ENCODE data around the gene WDFY1. TPM values are rescaled to one million over a fixed set of nuclear protein-coding genes. Genes with fewer than 3 reads are reported as not detected.

Gene WDFY1
- polyA plus RNA-seq, 3 donors = 31.7 to 59.8 (median 40.7) TPM

GRCh38 chr2:223855426-223855825 is 89.7 kb downstream of the WDFY1 start:
- H3K9ac ChIP-seq (ENCODE audit: insufficient read depth, low read length, poor library complexity, severe bottlenecking) = no peak overlapping the region
- H3K4me2 ChIP-seq (replicated peaks; ENCODE audit: extremely low read depth, low read length, poor library complexity, severe bottlenecking) = no peak overlapping the region
- Mint-ChIP-seq H3K4me3 (no peak overlapping the region), H3K27me3 (ENCODE audit: low read depth in 3 of 3) (peaks cover 0 to 1% (median 0%) of the 10 kb centered on the region in 3 donors), H3K4me1 (peaks cover 7% of the 10 kb centered on the region), H3K27ac (peak overlapping the region in 2 of 7 donors; percentile 31 to 37), H3K9me3 (peaks cover under 1 to 11% (median 8%) of the 10 kb centered on the region in 7 donors), H3K36me3 (peaks cover 46 to 53% of the 10 kb centered on the region in 2 donors)
- no peaks in the 10 kb centered on the region for H3K79me2 ChIP-seq (ENCODE audit: insufficient read depth, low read length)
- no CpG with 5 or more reads among the region's 5 CpGs for WGBS (ENCODE audit: insufficient coverage)
- H4K20me1 ChIP-seq (ENCODE audit: insufficient read depth, low read length) = no peaks in the 10 kb centered on the region
- no peak for DNase-seq
- H3K4me3 ChIP-seq (replicated peaks in 1 of 3; ENCODE audit: low read depth in 2 of 3, low read length in 3 of 3) = no peak overlapping the region
- no peak overlapping the region for H2AFZ ChIP-seq (ENCODE audit: insufficient read depth, low read depth, low read length, poor library complexity, severe bottlenecking)
- H3K27me3 ChIP-seq (ENCODE audit: control insufficient read depth in 2 of 2, insufficient read depth in 2 of 2, low read length in 2 of 2) = no peaks in the 10 kb centered on the region
- intact Hi-C loops (cut with micrococcal nuclease) = no loop called here
- no peaks in the 10 kb centered on the region for H3K4me1 ChIP-seq (ENCODE audit: control insufficient read depth in 1 of 2, insufficient read depth in 2 of 2, low read length in 2 of 2)
- TF ChIP-seq CTCF (IDR thresholded peaks at IDR 0.05) = no peak
- H3K27ac ChIP-seq (ENCODE audit: low read depth in 1 of 2, low read length in 2 of 2) = no peak overlapping the region
- peaks cover 0 to 3% of the 10 kb centered on the region in 2 donors for H3K9me3 ChIP-seq (replicated peaks in 1 of 2; ENCODE audit: control insufficient read depth in 1 of 2, insufficient read depth in 1 of 2, low read length in 2 of 2)
- peaks cover 21 to 59% of the 10 kb centered on the region in 2 donors for H3K36me3 ChIP-seq (replicated peaks in 1 of 2; ENCODE audit: control insufficient read depth in 1 of 2, insufficient read depth in 2 of 2, low read length in 2 of 2)

- Mint-ChIP-seq H3K27me3 (ENCODE audit: low read depth in 3 of 3) (peaks cover 0 to 1% (median 0%) of the 10 kb centered on the region in 3 donors), H3K36me3 (peaks cover 50 to 57% of the 10 kb centered on the region in 2 donors), H3K4me1 (peaks cover 7% of the 10 kb centered on the region), H3K4me3 (no peak overlapping the region), H3K9me3 (peaks cover 2 to 15% (median 10%) of the 10 kb centered on the region in 7 donors), H3K27ac (no peak overlapping the region)
- Histone ChIP-seq H3K4me3 (replicated peaks in 1 of 3; ENCODE audit: low read depth in 2 of 3, low read length in 3 of 3) (no peak overlapping the region), H3K27me3 (ENCODE audit: control insufficient read depth in 2 of 2, insufficient read depth in 2 of 2, low read length in 2 of 2) (no peaks in the 10 kb centered on the region), H3K9me3 (replicated peaks in 1 of 2; ENCODE audit: control insufficient read depth in 1 of 2, insufficient read depth in 1 of 2, low read length in 2 of 2) (peaks cover 0 to 9% of the 10 kb centered on the region in 2 donors), H3K27ac (ENCODE audit: low read depth in 1 of 2, low read length in 2 of 2) (no peak overlapping the region), H3K79me2 (ENCODE audit: insufficient read depth, low read length) (no peaks in the 10 kb centered on the region), H2AFZ (ENCODE audit: insufficient read depth, low read depth, low read length, poor library complexity, severe bottlenecking) (no peak overlapping the region), H3K36me3 (replicated peaks in 1 of 2; ENCODE audit: control insufficient read depth in 1 of 2, insufficient read depth in 2 of 2, low read length in 2 of 2) (peaks cover 21 to 66% of the 10 kb centered on the region in 2 donors), H3K9ac (ENCODE audit: insufficient read depth, low read length, poor library complexity, severe bottlenecking) (no peak overlapping the region), H4K20me1 (ENCODE audit: insufficient read depth, low read length) (no peaks in the 10 kb centered on the region), H3K4me2 (replicated peaks; ENCODE audit: extremely low read depth, low read length, poor library complexity, severe bottlenecking) (no peak overlapping the region), H3K4me1 (ENCODE audit: control insufficient read depth in 1 of 2, insufficient read depth in 2 of 2, low read length in 2 of 2) (no peaks in the 10 kb centered on the region)
- no peak for TF ChIP-seq CTCF (IDR thresholded peaks at IDR 0.05)
- no peak for DNase-seq
- no CpG with 5 or more reads among the region's 2 CpGs for whole genome bisulfite sequencing (ENCODE audit: insufficient coverage)
- intact Hi-C loops (cut with micrococcal nuclease) = no loop called here
Measured at GRCh38 chr2:223854741-223855140, 90.4 kb downstream of the WDFY1 start.
